ENCODE results near the gene SIRT2. TPM values are rescaled to one million over a fixed set of nuclear protein-coding genes. Genes with fewer than 3 reads are reported as not detected.

Gene SIRT2
- total and polyA plus RNA-seq, 2 of the 13 experiments (the other 11 are each of a cell fraction or from before 2014, with no cell fraction given) = 22.3 to 26.1 TPM

- TF ChIP-seq FOXP4 (CRISPR knock-in tag; IDR thresholded peaks at IDR 0.05) (peak; percentile 11; the same call in 1 of the 2 replicates), SALL2 (CRISPR knock-in tag; IDR thresholded peaks at IDR 0.05) (no peak), ZNF790 (CRISPR knock-in tag; IDR thresholded peaks at IDR 0.05; ENCODE audit: borderline replicate concordance) (no peak), ZNF281 (CRISPR knock-in tag; IDR thresholded peaks at IDR 0.05; ENCODE audit: borderline replicate concordance) (0 out of 2 replicates have a peak, but pooled peaks have one; percentile 9), MLXIP (CRISPR knock-in tag; IDR thresholded peaks at IDR 0.05; ENCODE audit: borderline replicate concordance) (no peak), HIC2 (CRISPR knock-in tag; IDR thresholded peaks at IDR 0.05; ENCODE audit: low read depth) (no peak), NR2C2 (CRISPR knock-in tag; IDR thresholded peaks at IDR 0.05; ENCODE audit: borderline replicate concordance) (no peak), BHLHE40 (IDR thresholded peaks at IDR 0.05; ENCODE audit: low read length) (no peak), YEATS2 (CRISPR knock-in tag; IDR thresholded peaks at IDR 0.05; ENCODE audit: borderline replicate concordance) (no peak), ZNF782 (CRISPR knock-in tag; IDR thresholded peaks at IDR 0.05; ENCODE audit: borderline replicate concordance) (no peak), ZNF747 (CRISPR knock-in tag; IDR thresholded peaks at IDR 0.05; ENCODE audit: borderline replicate concordance) (peak; percentile 28; the same call in 1 of the 2 replicates)
- TF ChIP-seq, protein P1, sequence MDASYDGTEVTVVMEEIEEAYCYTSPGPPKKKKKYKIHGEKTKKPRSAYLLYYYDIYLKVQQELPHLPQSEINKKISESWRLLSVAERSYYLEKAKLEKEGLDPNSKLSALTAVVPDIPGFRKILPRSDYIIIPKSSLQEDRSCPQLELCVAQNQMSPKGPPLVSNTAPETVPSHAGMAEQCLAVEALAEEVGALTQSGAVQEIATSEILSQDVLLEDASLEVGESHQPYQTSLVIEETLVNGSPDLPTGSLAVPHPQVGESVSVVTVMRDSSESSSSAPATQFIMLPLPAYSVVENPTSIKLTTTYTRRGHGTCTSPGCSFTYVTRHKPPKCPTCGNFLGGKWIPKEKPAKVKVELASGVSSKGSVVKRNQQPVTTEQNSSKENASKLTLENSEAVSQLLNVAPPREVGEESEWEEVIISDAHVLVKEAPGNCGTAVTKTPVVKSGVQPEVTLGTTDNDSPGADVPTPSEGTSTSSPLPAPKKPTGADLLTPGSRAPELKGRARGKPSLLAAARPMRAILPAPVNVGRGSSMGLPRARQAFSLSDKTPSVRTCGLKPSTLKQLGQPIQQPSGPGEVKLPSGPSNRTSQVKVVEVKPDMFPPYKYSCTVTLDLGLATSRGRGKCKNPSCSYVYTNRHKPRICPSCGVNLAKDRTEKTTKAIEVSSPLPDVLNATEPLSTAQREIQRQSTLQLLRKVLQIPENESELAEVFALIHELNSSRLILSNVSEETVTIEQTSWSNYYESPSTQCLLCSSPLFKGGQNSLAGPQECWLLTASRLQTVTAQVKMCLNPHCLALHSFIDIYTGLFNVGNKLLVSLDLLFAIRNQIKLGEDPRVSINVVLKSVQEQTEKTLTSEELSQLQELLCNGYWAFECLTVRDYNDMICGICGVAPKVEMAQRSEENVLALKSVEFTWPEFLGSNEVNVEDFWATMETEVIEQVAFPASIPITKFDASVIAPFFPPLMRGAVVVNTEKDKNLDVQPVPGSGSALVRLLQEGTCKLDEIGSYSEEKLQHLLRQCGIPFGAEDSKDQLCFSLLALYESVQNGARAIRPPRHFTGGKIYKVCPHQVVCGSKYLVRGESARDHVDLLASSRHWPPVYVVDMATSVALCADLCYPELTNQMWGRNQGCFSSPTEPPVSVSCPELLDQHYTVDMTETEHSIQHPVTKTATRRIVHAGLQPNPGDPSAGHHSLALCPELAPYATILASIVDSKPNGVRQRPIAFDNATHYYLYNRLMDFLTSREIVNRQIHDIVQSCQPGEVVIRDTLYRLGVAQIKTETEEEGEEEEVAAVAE (CRISPR knock-in tag; IDR thresholded peaks at IDR 0.05; ENCODE audit: borderline replicate concordance) = no peak
These were observed 68.2 kb downstream of the SIRT2 start (continued) for GRCh38 chr19:38831142-38831605.

Data from HepG2 (cell line).